A549 (cell line): ENCODE measurements around the gene RILPL1. TPM values are rescaled to one million over a fixed set of nuclear protein-coding genes. Genes with fewer than 3 reads are reported as not detected.
A peak's percentile ranks its signal among the peaks of the same experiment; 100 is the strongest.
"Not testable (repeated sequence)": the region's sequence is repeated elsewhere in the genome, so short reads cannot be mapped to it uniquely, and the experiment has no call there.

Experiments used
- ATAC-seq, 2 experiments: fragments of 200-7000 bp in 1 of 2; fragments of >200 bp in 1 of 2; cut with Nextera tagmentation in 1 of 2; cut with Tn5 transposase in 1 of 2; 3 replicates each; pipeline versions ENCODE4 v1.8.0 to v1.9.1; 2018 to 2020; ENCODE audit warnings: mild to moderate bottlenecking in 1 of 2, moderate library complexity in 1 of 2
- CTCF ChIA-PET: fragments of 300-600 bp; sonication (Branson Sonifier 250); formaldehyde crosslinking; extraction: SDS; loops from one replicate; lab custom pipeline; 2021; ENCODE audit warnings: antibody characterized with exemption, inconsistent platforms; lab: Yijun Ruan, JAX
- POLR2A ChIA-PET: fragments of 350-600 bp; formaldehyde crosslinking; extraction: SDS; loops from one replicate; lab custom pipeline; 2021; ENCODE audit warnings: antibody characterized with exemption, inconsistent platforms; lab: Yijun Ruan, JAX
- DNase-seq, 2 experiments: peaks; one replicate each; pipeline versions ENCODE4 v3.0.0 to v3.0.0-alpha.2; 2011 to 2016; ENCODE audit warnings: low read depth in 1 of 2, low spot score in 1 of 2
- FAIRE-seq: peaks from 2 replicates; lab custom pipeline; 2011; peaks lifted over from hg19 to GRCh38; lab: Jason Lieb, UNC
- H3K27ac ChIP-seq, 2 experiments: fragments of >200 bp; sonication (Bioruptor Twin); formaldehyde crosslinking; 3 replicates each; pipeline ENCODE4 v1.5.1; 2016 to 2017
- H3K4me1 ChIP-seq: fragments of >200 bp; sonication (Bioruptor Twin); formaldehyde crosslinking; 3 replicates; pipeline ENCODE4 v1.6.1; 2016
- H3K4me2 ChIP-seq: fragments of >200 bp; sonication (Bioruptor Twin); formaldehyde crosslinking; 3 replicates; pipeline ENCODE4 v1.6.1; 2016
- H3K4me3 ChIP-seq: fragments of >200 bp; sonication (Bioruptor Twin); formaldehyde crosslinking; 3 replicates; pipeline ENCODE4 v1.5.1; 2016
- H3K9me3 ChIP-seq: fragments of >200 bp; sonication (Bioruptor Twin); formaldehyde crosslinking; 3 replicates; pipeline ENCODE4 v1.6.1; 2016
- E2F6 ChIP-seq: IDR thresholded peaks from 2 replicates; pipeline ENCODE4 v1.6.1; 2012; ENCODE audit warnings: low read depth, borderline replicate concordance
- EHMT2 ChIP-seq: fragments of 200-600 bp; sonication (generic); IDR thresholded peaks from 2 replicates; pipeline ENCODE4 v1.6.1; 2016; ENCODE audit warnings: antibody characterized with exemption, low read depth, mild to moderate bottlenecking, moderate library complexity
- ELK1 ChIP-seq: fragments of 150-350 bp; IDR thresholded peaks from 2 replicates; pipeline ENCODE4 v1.6.1; 2014; ENCODE audit warnings: low read depth, mild to moderate bottlenecking, low read length
- FOSB ChIP-seq: fragments of 250-450 bp; sonication (Bioruptor Pico); IDR thresholded peaks from 2 replicates; pipeline ENCODE4 v1.5.0; 2020; ENCODE audit warnings: mild to moderate bottlenecking, moderate library complexity
- HDAC2 ChIP-seq: fragments of 200-600 bp; sonication (generic); IDR thresholded peaks from 2 replicates; pipeline ENCODE4 v1.6.1; 2016
- HEYL ChIP-seq: fragments of 250-450 bp; sonication (Bioruptor Pico); IDR thresholded peaks from 2 replicates; pipeline ENCODE4 v1.8.0; 2021; ENCODE audit warnings: mild to moderate bottlenecking, moderate library complexity
- JUNB ChIP-seq: fragments of >200 bp; sonication (Bioruptor Twin); formaldehyde crosslinking; IDR thresholded peaks from 2 replicates; pipeline ENCODE4 v1.6.1; 2016
- MYC ChIP-seq: IDR thresholded peaks from 2 replicates; pipeline ENCODE4 v1.6.1; 2012; ENCODE audit warnings: mild to moderate bottlenecking, inconsistent platforms, low read length, improper control_type of control experiment, borderline replicate concordance
- PBX3 ChIP-seq: IDR thresholded peaks from 2 replicates; pipeline ENCODE4 v1.6.1; 2012
- POLR2AphosphoS2 ChIP-seq: conservative IDR thresholded peaks from 2 replicates; pipeline ENCODE4 v1.6.1; 2012; ENCODE audit warnings: low read length, improper control_type of control experiment, inconsistent platforms
- REST ChIP-seq: fragments of 200-600 bp; sonication (generic); IDR thresholded peaks from 2 replicates; pipeline ENCODE4 v1.6.1; 2016; ENCODE audit warnings: antibody characterized with exemption, mild to moderate bottlenecking, moderate library complexity
- RFX5 ChIP-seq: fragments of 450-650 bp; IDR thresholded peaks from 2 replicates; pipeline ENCODE4 v1.7.1; 2014; ENCODE audit warnings: antibody characterized with exemption, mild to moderate bottlenecking, moderate library complexity
- RNF2 ChIP-seq: fragments of 200-600 bp; sonication (generic); IDR thresholded peaks from 2 replicates; pipeline ENCODE4 v1.6.1; 2016; ENCODE audit warnings: low read depth, mild to moderate bottlenecking, antibody characterized with exemption, moderate library complexity, borderline replicate concordance
- SMC3 ChIP-seq: fragments of >200 bp; sonication (Bioruptor Twin); formaldehyde crosslinking; IDR thresholded peaks from 3 replicates; pipeline ENCODE4 v1.6.1; 2018; ENCODE audit warnings: inconsistent platforms
- TFCP2L1 ChIP-seq: fragments of 250-450 bp; sonication (Bioruptor Pico); IDR thresholded peaks from 2 replicates; pipeline ENCODE4 v1.5.0; 2021; ENCODE audit warnings: mild to moderate bottlenecking
- TP53 ChIP-seq: fragments of 250-450 bp; sonication (Bioruptor Pico); IDR thresholded peaks from 2 replicates; pipeline ENCODE4 v1.5.0; 2021; ENCODE audit warnings: mild to moderate bottlenecking, moderate library complexity
- USF2 ChIP-seq: fragments of 450-650 bp; IDR thresholded peaks from 2 replicates; pipeline ENCODE4 v1.6.1; 2014; ENCODE audit warnings: antibody characterized with exemption
- ZFP36 ChIP-seq: fragments of 450-650 bp; IDR thresholded peaks from 2 replicates; pipeline ENCODE4 v1.6.1; 2014; ENCODE audit warnings: borderline replicate concordance; ENCODE audit not compliant: partially characterized antibody
- ZSCAN20 ChIP-seq: fragments of 250-450 bp; sonication (Bioruptor Pico); IDR thresholded peaks from 2 replicates; pipeline ENCODE4 v1.8.0; 2022; ENCODE audit warnings: mild to moderate bottlenecking, moderate library complexity
- WGBS: methylation state at CpG from one replicate; pipeline ENCODE4 v1.1.6; 2017; ENCODE audit errors: missing lambda C conversion rate; 5-methylcytosine and 5-hydroxymethylcytosine counted together
- polyA plus RNA-seq, 4 experiments: library from polyadenylated mRNA; depleted of rRNA in 3 of 4; stranded (reverse); fragments of >200 nt; fragmentation: RNase III in 1 of 4; extraction: RNeasy Plus Mini Kit Qiagen cat#74134 plus additional on column Dnase treatment in 1 of 4; gene quantifications; 2 replicates in 3 of 4; 3 replicates in 1 of 4; pipeline ENCODE4 v1.2.3, GENCODE V29; 2011 to 2017

Gene RILPL1
- polyA plus RNA-seq, 2 of the 4 experiments (the other 2 are of a cell fraction) = 8.0 to 14.2 TPM

GRCh38 chr12:123494124-123494851 is 39.2 kb downstream of the RILPL1 start:
- no peak overlapping the region for H3K27ac ChIP-seq
- peak in 1 of 2 experiments; percentile 21; a peak in 3 of 6 replicates for ATAC-seq
- POLR2A ChIA-PET = interaction anchor here (0.6 kb wide), 1 partner anchor 26 kb away, joined by 3 read pairs; no protein-coding TSS in a partner anchor

GRCh38 chr12:123492339-123493039 is 41.0 kb downstream of the RILPL1 start:
- WGBS = 74% methylated on average over 7 of the region's 7 CpGs
- not testable (repeated sequence) for FAIRE-seq, H3K4me3 ChIP-seq

More at GRCh38 chr12:123494124-123494851, 39.2 kb downstream of the RILPL1 start:
- TF ChIP-seq SMC3 (no peak), ELK1 (no peak), FOSB (CRISPR knock-in tag) (no peak), ZSCAN20 (CRISPR knock-in tag) (no peak), RFX5 (no peak), TP53 (CRISPR knock-in tag) (no peak), EHMT2 (no peak), JUNB (no peak), TFCP2L1 (CRISPR knock-in tag) (no peak), USF2 (no peak), HDAC2 (no peak), REST (no peak), MYC (no peak), RNF2 (no peak), PBX3 (no peak), ZFP36 (no peak), POLR2AphosphoS2 (no peak), HEYL (CRISPR knock-in tag) (no peak), E2F6 (no peak)
- no peak overlapping the region for H3K4me3 ChIP-seq
- FAIRE-seq = no peak
- H3K4me1 ChIP-seq = no peaks in the 10 kb centered on the region
- WGBS = 94% methylated on average over 18 of the region's 18 CpGs
- H3K9me3 ChIP-seq = no peaks in the 10 kb centered on the region
- CTCF ChIA-PET = interaction anchor here (0.7 to 2.1 kb wide), 4 partner anchors 12 to 89 kb away, joined by 4 to 5 read pairs (median 4); no protein-coding TSS in a partner anchor
- no peak for DNase-seq
- no peak overlapping the region for H3K4me2 ChIP-seq

More at GRCh38 chr12:123492339-123493039, 41.0 kb downstream of the RILPL1 start:
- H3K9me3 ChIP-seq, POLR2A ChIA-PET, H3K4me2 ChIP-seq, CTCF ChIA-PET, DNase-seq, ATAC-seq, H3K4me1 ChIP-seq, H3K27ac ChIP-seq: not testable (repeated sequence)
